Measurements from ENCODE around the gene MACROD1.
"Not testable (repeated sequence)": the region's sequence is repeated elsewhere in the genome, so short reads cannot be mapped to it uniquely, and the experiment has no call there.

Gene MACROD1

DNA sequence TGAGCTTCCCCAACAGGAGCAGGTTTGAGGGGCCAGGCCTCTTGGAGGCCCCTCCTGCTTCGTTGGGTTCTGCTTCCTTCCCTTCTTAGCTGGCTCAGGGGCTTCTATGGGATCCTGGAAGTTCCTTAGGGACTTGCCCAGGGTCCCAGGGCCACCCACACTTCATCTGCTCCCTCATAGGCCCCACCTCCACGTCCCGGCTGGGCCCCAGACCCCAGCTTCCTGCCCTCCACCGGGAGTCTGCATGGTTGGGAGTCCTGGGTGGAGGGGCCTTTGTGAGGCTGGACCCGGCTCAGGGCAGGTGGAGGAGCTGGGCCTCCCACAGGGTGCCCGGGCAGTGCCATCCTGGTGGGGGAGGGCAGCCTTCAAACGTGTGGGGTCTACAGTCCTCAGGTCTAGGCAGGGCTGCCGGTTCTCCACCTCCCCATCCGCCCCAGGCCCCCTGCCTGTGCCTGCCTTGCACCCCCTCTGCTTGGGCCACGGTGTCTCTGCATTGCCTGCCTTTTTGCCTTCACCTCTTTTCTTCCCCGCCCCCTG lies 168.0 kb downstream of the MACROD1 start:
- DNase-seq (ENCODE audit: low read depth), result no peak

DNA sequence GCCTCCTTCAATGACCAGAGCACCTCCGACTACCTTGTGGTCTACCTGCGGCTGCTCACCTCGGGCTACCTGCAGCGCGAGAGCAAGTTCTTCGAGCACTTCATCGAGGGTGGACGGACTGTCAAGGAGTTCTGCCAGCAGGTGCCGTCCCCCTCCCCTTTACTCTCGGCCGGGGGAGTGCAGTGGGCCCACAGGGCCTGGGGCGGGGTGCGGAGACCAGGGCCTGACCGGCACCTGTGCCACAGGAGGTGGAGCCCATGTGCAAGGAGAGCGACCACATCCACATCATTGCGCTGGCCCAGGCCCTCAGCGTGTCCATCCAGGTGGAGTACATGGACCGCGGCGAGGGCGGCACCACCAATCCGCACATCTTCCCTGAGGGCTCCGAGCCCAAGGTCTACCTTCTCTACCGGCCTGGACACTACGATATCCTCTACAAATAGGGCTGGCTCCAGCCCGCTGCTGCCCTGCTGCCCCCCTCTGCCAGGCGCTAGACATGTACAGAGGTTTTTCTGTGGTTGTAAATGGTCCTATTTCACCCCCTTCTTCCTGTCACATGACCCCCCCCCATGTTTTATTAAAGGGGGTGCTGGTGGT lies 168.7 kb downstream of the MACROD1 start:
- DNase-seq (ENCODE audit: low read depth), result no peak

DNA sequence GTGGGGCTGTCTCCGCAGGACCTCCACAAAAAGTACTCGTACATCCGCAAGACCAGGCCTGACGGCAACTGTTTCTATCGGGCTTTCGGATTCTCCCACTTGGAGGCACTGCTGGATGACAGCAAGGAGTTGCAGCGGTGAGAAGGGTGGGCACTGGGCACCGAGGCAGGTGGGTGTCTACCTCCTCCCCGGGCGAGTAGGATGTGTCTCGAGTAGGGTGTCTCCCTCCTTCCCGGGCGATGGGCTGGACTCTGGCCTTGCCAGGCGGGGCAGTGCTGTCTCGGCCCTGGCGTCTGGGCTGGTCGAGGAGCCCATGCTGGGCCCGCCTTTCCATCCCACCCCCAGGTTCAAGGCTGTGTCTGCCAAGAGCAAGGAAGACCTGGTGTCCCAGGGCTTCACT lies 169.4 kb downstream of the MACROD1 start:
- no peak for DNase-seq (ENCODE audit: low read depth)

DNA sequence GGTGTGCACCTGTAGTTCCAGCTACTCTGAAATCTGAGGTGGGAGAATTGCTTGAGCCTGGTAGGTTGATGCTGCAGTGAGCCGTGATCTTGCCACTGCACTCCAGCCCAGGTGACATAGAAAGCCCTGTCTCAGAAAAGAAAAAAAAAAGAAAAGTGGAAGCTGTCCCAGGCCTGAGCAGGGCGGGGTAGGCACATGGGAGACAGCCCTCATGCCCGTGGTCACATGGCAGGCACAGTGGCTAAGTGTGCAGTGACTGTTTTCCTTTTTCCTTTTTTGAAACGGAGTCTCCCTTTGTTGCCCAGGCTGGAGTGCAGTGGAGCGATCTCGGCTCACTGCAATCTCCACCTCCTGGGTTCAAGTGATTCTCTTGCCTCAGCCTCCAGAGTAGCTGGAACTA lies 171.9 kb downstream of the MACROD1 start:
- DNase-seq (ENCODE audit: low read depth), result no peak

DNA sequence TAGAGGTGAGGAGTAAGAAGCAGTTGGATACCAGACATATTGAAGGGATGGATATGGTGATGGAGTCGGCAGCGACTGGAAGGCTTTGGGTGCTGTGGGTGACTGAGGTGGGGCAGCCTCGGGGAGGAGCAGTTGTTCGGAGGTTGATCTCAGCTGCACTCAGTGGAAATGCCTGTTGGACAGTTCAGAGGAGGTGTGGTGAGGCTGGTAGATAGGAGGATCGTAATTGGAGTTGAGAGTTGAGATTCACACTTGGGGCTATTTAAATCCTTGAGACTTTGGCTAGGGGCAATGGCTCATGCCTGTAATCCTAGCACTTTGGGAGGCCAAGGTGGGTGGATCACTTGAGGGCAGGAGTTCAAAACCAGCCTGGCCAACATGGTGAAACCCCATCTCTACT lies 172.8 kb downstream of the MACROD1 start:
- DNase-seq (ENCODE audit: low read depth), result no peak

DNA sequence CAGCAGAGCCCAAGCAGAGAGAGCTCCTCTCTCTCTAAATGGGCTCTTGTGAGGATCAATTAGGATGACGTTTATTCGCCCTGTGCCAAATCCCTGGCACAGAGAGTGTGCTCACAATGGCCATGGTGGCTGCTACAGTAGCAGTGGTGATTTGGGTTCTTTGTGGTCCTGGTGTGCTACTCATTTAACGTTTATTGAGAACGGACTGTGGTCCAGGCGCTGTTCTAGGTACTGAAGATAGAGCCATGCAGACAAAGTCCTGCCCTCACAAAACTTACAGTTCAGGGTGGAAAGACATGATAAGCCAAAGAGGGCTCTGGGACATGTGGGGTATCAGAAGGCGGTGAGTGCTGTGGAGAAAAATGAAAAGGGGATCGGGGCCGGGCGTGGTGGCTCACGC lies 174.4 kb downstream of the MACROD1 start:
- no peak for DNase-seq (ENCODE audit: low read depth)

DNA sequence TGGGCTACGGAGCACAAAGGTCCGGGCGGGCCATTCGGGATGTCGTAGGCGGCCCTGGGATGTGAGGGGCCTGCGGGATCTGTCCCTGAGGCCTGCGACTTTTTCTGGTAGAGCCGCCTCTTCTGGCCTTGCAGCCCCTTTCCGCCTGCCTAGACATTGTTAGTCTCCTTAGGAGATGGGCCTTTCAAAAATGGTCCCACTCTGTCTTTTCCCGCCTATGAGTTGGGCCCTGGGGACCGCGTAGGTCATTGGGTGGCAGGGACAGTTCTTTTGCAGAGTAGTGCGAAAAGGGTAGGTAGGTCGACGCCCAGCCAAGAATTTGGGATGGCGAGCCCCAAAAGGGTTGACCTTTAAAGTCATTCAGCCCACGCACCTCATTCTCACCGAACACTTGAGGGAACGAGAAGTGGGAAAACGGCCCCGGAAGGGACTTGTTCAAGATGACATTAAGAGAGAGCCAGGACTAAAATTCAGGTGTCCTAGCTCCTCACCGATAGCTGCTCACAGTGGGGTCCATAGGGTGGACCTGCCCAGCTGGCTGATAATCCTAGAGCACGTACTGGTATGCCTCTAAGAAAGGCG lies 178.9 kb downstream of the MACROD1 start:
- DNase-seq (ENCODE audit: low read depth), result no peak

DNA sequence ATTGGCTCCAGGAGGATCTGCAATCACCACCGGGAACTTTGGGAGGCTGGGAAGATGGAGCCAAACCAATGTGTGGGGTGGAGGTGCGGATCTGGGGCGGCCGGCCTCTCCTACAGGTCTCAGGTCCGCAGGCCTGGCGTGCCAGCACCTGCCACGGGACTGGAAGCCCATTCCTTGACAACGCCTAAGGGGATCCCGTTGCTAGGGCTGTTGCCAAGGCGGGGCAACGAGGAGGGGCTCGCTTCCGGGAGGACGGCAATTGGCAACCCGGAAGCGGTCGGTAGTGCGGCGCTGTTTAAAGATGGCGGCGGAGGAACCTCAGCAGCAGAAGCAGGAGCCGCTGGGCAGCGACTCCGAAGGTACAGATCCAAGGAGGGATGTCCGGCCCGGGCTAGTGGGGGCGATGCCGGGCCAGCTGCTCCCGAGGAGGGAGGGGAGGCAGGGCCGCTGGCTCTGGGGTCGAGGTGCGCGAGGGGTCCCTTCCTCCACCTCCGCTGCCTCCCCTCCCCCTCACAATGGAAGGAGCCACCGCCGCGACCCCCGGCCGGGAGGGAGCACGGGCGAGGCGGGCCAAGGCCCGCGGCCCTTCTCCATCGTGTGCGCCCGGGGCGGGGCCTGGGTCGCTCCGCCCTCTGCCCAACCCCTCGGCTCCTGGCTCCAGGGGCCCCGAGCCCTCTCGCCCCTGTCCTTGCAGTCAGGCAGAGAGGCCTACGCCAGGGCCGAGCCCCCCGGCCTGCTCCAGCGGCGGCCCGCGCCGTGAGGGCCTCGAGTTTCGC lies 179.6 kb downstream of the MACROD1 start, which contains the start of gene OTUB1:
TSS of gene OTUB1 (plus strand) at position 283 of the 776 bp plus-strand sequence. CDS start at position 302, 19 bp downstream.
- DNase-seq (ENCODE audit: low read depth), result peak; percentile 78

DNA sequence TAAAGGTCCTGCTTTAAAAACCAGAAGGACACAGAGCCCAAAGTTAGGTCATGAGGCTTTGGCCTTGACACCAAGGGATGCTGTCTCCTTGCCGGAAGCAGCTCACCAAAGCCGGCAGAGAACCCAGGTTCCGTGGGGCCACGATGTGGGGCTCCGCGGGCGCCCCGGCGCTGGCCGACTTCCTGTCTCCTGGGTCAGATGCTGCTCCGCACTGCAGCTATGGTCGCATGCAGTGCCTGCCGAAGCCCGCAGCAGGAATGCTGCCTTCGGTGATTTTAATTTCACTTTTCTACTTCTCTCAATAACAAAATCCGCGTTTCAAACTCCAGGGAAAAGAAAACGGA lies 180.1 kb downstream of the MACROD1 start:
- peak; percentile 60 for DNase-seq (ENCODE audit: low read depth)

DNA sequence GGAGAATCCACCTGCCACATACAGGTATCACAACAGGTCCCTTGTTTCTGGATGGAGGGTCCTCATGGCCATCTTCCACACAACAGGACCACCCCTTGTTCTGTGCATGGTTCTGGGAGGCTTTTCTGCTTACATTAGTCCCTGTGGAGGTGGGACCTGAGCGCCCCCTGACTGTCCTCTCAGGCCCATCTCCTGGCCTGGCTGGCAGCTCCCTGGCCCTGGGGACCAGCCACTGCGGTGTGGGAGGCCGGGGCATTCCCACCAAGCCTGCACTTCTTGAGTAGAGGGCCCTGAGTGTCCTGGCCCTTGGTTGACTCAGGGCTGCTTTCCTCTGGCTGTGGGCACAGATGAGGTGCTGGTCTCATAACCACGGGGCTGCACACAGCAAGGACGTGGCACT lies 186.5 kb downstream of the MACROD1 start:
- no peak for DNase-seq (ENCODE audit: low read depth)

DNA sequence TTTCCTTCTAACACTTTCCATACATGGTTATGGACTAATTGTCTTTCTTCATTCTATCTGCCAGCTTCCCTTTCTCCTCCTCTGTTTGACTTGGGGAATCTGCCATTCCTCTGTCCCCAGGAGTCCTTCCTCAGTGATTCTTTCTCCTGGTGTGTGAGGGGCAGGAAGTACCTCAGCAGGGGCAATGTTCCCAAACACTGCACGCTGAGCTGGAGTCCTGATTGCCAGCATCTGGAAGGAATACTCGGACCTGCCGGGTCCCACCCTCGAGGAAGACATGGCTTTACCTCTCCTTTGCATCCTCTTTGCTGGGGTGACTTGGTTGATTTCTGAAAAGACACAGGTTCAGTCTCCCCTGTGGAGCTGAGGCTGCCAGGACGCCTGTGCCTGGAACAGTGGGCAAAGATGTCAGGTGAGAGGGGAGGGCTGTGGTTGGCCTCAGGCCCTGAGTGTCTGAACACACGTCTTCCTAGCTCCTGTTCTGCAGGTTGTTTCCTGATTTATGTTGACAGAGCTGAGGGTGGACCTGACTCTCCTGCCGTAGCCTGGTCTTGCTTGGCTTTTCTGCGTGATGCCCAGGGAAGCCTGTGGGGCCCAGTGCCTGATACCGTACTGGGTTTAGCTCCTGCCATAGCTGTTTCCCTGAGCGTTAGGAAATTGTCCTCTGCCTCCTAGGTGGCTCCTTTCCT lies 187.2 kb downstream of the MACROD1 start:
- no peak for DNase-seq (ENCODE audit: low read depth)

DNA sequence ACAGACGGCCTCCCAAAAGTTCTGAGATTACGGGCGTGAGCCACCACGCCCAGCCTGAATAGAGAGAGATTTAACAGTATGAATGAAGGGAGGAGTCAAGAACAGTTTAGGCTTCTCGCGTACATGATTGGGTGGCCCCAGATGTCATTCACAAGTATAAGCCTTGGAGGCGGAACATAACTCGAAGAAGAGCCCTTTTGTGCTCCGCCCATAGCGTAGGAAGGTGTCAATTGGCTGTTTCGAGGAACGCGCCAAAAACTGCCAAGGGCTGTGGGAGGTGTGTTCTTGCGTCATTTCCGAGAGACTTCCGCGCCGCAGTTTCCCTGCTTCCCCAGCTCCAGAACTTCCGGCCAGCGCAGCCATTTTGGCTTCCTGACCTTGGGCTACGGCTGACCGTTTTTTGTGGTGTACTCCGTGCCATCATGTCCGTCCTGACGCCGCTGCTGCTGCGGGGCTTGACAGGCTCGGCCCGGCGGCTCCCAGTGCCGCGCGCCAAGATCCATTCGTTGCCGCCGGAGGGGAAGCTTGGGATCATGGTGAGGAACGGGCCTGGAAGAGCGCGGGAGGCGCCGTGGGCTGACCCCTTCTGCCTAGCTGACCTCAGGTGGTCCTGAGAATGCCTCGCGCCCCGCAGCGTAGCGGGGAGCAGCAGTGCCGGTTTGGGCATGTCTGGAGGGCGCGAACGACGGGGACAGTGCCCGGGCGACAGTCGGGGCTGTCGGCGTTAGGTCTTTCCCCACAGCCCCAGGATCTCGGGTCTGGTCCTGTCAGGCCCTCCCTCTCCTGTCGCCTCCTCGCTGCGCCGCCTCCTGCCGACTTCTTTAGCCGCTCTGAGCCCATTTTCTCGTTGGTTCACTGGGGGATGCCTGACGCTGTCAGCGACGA lies 191.4 kb downstream of the MACROD1 start, which contains the start of gene COX8A:
TSS of gene COX8A (plus strand) at position 362 of the 885 bp plus-strand sequence. CDS start at position 423, 61 bp downstream.
- peak; percentile 86 for DNase-seq (ENCODE audit: low read depth)

DNA sequence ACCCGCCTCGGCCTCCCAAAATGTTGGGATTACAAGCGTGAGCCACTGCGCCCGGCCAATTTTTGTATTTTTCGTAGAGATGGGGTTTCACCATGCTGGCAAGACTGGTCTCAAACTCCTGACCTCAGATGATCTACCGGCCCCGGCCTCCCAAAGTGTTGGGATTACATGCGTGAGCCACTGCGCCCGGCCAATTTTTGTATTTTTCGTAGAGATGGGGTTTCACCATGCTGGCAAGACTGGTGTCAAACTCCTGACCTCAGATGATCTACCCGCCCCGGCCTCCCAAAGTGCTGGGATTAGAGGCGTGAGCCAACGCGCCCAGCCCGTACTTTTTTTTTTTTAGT lies 192.0 kb downstream of the MACROD1 start:
- not testable (repeated sequence) for DNase-seq (ENCODE audit: low read depth)

DNA sequence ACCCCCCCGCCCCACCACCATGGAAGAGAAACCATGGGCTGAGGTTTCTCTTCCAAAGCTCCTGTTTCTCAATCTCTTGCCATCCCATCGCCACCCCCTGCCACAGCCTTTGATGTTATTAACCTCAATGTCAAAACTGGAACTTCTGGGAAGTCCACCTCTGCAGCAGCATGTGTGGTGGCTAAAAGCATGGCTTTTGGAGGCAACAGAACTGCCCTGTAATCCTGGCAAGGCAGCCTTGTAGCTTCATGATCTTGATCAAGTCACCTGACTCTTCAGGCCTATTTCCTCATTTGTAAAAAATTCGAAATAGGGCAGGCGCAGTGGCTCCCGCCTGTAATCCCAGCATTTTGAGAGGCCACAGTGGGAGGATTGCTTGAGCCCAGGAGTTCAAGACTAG lies 195.0 kb downstream of the MACROD1 start:
- DNase-seq (ENCODE audit: low read depth), result no peak

DNA sequence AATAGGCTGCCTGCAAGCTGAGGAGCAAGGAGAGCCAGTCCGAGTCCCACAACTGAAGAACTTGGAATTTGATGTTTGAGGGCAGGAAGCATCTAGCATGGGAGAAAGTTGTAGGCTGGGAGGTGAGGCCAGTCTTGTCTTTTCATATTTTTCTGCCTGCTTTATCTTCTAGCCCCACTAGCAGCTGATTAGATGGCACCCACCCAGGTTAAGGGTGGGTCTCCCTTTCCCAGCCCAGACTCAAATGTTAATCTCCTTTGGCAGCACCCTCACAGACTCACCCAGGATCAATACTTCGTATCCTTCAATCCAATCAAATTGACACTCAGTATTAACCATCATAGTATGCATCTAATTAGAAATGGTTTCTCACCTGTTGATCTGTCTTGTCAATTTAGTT lies 196.5 kb downstream of the MACROD1 start:
- DNase-seq (ENCODE audit: low read depth), result no peak

DNA sequence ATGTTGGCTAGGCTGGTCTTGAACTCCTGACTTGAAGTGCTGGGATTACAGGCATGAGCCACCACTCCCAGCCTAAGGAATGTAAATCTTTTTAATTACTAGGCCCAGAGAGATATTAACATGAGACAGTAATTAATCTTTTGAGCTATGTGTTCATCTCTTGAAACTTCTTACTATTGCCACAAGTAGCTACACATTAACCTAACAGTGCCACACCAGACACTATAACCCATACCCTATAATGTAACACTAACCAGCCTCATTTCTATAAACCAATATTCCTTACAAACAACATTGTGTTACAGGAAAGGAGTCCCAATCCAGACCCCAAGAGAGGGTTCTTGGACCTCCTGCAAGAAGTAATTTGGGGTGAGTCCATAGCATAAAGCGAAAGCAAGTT lies 199.5 kb downstream of the MACROD1 start:
- DNase-seq (ENCODE audit: low read depth), result no peak

DNA sequence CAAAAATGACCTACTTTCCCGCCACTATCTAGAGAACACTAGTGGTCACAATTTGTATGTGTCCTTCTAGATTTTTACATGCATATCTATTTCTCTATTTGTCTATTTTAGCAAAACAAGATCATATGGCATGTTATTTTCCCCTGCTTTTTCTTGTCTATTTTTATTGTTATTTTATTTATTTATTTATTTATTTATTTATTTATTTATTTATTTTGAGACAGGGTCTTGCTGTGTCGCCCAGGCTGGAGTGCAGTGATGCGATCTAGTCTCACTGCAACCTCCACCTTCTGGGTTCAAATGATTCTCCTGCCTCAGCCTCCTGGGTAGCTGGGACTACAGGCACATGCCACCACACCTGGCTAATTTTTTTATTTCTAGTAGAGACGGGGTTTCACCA lies 202.0 kb downstream of the MACROD1 start:
- not testable (repeated sequence) for DNase-seq (ENCODE audit: low read depth)

DNA sequence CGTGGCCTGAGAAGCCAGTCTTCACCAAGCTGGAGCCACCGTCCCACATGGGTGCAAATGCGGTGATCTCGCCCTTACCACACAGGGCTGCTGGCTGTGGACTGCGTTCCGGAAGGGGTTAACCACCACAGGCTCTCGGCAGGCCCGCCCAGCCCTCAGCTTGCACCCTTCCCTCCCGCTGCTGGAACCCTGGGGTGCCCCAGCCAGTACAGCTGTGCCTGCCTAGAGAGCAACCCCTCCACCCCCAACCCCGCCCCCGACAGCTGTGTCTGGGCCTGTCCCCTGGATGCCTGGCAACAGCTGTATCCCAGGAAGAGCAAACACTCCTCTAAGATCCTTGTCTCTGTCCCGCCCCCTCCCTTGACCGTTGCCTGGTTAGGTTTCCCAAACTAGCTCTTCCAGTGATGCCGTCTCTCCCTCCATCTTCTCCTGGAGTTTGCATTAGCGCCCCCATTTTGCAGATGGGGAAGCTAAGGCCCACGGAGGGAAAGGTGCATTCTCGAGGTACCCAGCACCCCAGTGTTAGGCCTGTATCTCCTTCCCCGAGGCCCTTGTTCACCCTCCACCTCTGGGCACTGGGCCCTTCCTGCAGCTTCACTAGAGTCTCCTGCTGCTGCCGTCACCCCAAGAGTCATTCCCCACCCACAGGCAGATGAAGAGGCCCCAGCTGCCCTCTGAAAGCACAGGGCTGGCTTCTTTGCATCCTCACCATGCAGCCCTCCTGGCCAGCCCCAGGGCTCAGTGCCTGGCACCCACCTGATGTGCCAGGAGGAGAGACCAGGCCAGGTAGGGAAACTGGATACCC lies 204.1 kb downstream of the MACROD1 start:
- no peak for DNase-seq (ENCODE audit: low read depth)

DNA sequence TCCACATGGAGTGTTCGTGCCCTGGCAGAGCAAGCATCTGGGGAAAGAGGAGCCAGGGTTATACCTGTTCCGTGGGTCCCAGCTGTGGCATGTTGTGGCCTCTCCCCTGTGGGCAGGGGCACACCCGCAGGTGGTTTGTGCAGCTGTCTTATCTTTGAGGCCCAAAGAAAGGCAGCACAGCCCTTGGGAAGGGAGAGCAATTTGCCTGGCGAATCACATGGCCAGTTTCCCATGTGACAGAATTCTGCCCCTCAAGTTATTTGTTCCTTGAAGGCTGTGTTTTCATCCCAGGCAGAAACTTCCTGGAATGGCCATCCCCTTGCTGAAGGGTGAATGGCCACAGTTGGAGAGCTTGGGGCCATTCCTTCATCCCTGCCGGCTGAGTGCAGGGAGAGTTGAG lies 207.9 kb downstream of the MACROD1 start:
- DNase-seq (ENCODE audit: low read depth), result no peak

DNA sequence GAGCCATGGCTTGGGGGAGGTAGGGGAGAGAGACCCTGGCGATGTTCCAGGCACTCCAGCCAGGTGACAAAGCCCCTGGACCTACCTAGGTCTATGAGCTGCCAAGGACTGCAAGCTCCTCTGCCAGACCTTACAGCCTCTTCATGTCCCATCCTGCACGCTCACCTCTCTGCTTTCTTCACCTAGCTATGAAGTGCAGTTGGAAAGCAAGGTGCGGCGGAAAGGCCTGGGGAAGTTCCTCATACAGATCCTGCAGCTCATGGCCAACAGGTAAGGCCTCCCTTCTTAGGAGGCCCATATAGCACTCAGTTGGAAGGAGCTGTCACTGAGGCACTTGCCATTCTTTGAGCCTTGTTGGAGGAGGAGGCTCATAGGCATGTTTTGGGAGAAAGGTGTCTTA lies 213.3 kb downstream of the MACROD1 start:
- no peak for DNase-seq (ENCODE audit: low read depth)

All from activated T-cell treated with anti-CD3 and anti-CD28 coated beads for 1 hour (primary cell).